GM18873 (cell line): Measurements from ENCODE around the gene CALHM4.
A peak's percentile ranks its signal among the peaks of the same experiment; 100 is the strongest.
"Not testable (repeated sequence)": the region's sequence is repeated elsewhere in the genome, so short reads cannot be mapped to it uniquely, and the experiment has no call there.

ENCODE experiments used
- ATAC-seq: cut with Tn5 transposase; IDR thresholded peaks from one replicate; pipeline ENCODE4 v1.9.1; 2021; ENCODE audit warnings: mild to moderate bottlenecking, moderate library complexity, moderate number of reproducible peaks; ENCODE audit not compliant: unreplicated experiment, low FRiP score

Gene CALHM4

GRCh38 chr6:116570856-116571682 is 17.5 kb downstream of the CALHM4 start, which contains the start of gene RWDD1:
Gene RWDD1, plus strand, starts transcription at chr6:116571504. Its CDS starts 79 bp downstream, at chr6:116571583.
- ATAC-seq: peak; percentile 91

GRCh38 chr6:116571683-116572000 is 18.1 kb downstream of the CALHM4 start:
- ATAC-seq: no peak

- ATAC-seq: no peak
Observed at GRCh38 chr6:116572162-116572561, 18.6 kb downstream of the CALHM4 start.

- ATAC-seq: no peak
Observed at GRCh38 chr6:116575227-116575626, 21.7 kb downstream of the CALHM4 start.

GRCh38 chr6:116577486-116577885 is 23.9 kb downstream of the CALHM4 start:
- no peak for ATAC-seq

GRCh38 chr6:116578335-116578734 is 24.8 kb downstream of the CALHM4 start:
- ATAC-seq: no peak

GRCh38 chr6:116579143-116579542 is 25.6 kb downstream of the CALHM4 start:
- no peak for ATAC-seq

- no peak for ATAC-seq
Observed at GRCh38 chr6:116580198-116580597, 26.6 kb downstream of the CALHM4 start.

- ATAC-seq: no peak
Observed at GRCh38 chr6:116586276-116586675, 32.7 kb downstream of the CALHM4 start.

- ATAC-seq: no peak
Observed at GRCh38 chr6:116586738-116587137, 33.2 kb downstream of the CALHM4 start.

- ATAC-seq: no peak
Observed at GRCh38 chr6:116595247-116595646, 41.7 kb downstream of the CALHM4 start.

GRCh38 chr6:116596815-116597214 is 43.3 kb downstream of the CALHM4 start:
- ATAC-seq: no peak

- not testable (repeated sequence) for ATAC-seq
Observed at GRCh38 chr6:116603916-116604315, 50.4 kb downstream of the CALHM4 start.

- not testable (repeated sequence) for ATAC-seq
Observed at GRCh38 chr6:116604868-116605267, 51.3 kb downstream of the CALHM4 start.

- no peak for ATAC-seq
Observed at GRCh38 chr6:116605935-116606334, 52.4 kb downstream of the CALHM4 start.
